ENCODE results near the gene RETREG1. TPM values are rescaled to one million over a fixed set of nuclear protein-coding genes. Genes with fewer than 3 reads are reported as not detected.
A peak's percentile ranks its signal among the peaks of the same experiment; 100 is the strongest.

Gene RETREG1
- total RNA-seq, 1 donor from 2014 or later, result 0.91 TPM

GRCh38 chr5:16508730-16509531, 107.9 kb downstream of the RETREG1 start:
- peak overlapping the region; percentile 64 for H3K27ac Mint-ChIP-seq (ENCODE audit: unreplicated experiment)

DNA sequence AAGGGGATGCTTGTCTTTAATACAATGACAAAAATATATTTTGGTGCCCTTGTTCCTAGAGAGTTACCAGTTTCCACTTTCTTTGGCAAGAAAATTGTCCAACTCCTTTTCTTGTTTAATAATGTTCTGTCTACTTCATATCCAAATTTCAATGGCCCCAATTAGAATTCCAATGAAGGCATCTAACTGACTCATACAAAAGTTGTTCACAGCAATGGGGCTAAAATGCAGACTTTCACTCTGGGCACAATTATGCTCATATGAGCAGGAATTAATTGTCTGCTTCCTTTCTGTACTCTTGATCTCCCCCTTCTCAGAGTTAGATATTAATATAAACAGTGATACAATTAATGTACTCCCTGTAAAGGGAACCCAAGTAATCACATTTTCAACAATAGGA, 109.1 kb downstream of the RETREG1 start:
- no peaks in the 10 kb centered on the region for H3K36me3 Mint-ChIP-seq (ENCODE audit: unreplicated experiment)
- peaks cover 30% of the 10 kb centered on the region for H3K4me1 Mint-ChIP-seq (ENCODE audit: unreplicated experiment)
- H3K4me3 Mint-ChIP-seq (ENCODE audit: unreplicated experiment), result no peak overlapping the region
- no peaks in the 10 kb centered on the region for H3K9me3 Mint-ChIP-seq (ENCODE audit: unreplicated experiment)
- TF ChIP-seq CTCF (IDR thresholded peaks at IDR 0.05), result no peak
- DNase-seq (ENCODE audit: extremely low spot score, unreplicated experiment), result no peak
- peaks cover 4% of the 10 kb centered on the region for H3K27me3 Mint-ChIP-seq (ENCODE audit: unreplicated experiment)
- no peak overlapping the region for H3K27ac Mint-ChIP-seq (ENCODE audit: unreplicated experiment)

More at GRCh38 chr5:16508730-16509531, 107.9 kb downstream of the RETREG1 start:
- H3K27me3 Mint-ChIP-seq (ENCODE audit: unreplicated experiment), result peaks cover 4% of the 10 kb centered on the region
- H3K9me3 Mint-ChIP-seq (ENCODE audit: unreplicated experiment), result no peaks in the 10 kb centered on the region
- H3K36me3 Mint-ChIP-seq (ENCODE audit: unreplicated experiment), result no peaks in the 10 kb centered on the region
- no peak overlapping the region for H3K4me3 Mint-ChIP-seq (ENCODE audit: unreplicated experiment)
- no peak for DNase-seq (ENCODE audit: extremely low spot score, unreplicated experiment)
- H3K4me1 Mint-ChIP-seq (ENCODE audit: unreplicated experiment), result peaks cover 26% of the 10 kb centered on the region
- no peak for TF ChIP-seq CTCF (IDR thresholded peaks at IDR 0.05)

DNA sequence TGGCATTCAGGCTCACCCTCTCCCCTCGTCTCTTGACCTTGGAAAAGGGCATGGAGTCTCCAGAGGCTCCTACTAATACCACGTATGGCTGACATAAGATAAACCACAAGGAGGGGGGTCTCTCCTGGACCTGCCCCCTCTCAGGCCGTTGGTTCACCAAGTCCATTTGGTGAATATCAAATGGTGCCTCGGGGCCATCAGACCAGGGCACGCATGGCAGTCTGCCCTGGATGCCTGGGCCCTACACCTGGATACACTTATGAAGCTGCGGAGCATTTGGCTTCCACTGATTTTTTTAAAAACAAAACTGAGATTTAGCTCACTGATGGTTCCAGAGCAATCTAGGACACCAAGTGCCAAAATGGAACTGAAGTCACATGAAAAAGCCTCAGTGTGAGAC, 110.9 kb downstream of the RETREG1 start:
- no peak for DNase-seq (ENCODE audit: extremely low spot score, unreplicated experiment)
- H3K9me3 Mint-ChIP-seq (ENCODE audit: unreplicated experiment), result no peaks in the 10 kb centered on the region
- TF ChIP-seq CTCF (IDR thresholded peaks at IDR 0.05), result no peak
- H3K27me3 Mint-ChIP-seq (ENCODE audit: unreplicated experiment), result peaks cover 4% of the 10 kb centered on the region
- no peak overlapping the region for H3K27ac Mint-ChIP-seq (ENCODE audit: unreplicated experiment)
- no peaks in the 10 kb centered on the region for H3K36me3 Mint-ChIP-seq (ENCODE audit: unreplicated experiment)
- H3K4me3 Mint-ChIP-seq (ENCODE audit: unreplicated experiment), result no peak overlapping the region
- peaks cover 37% of the 10 kb centered on the region for H3K4me1 Mint-ChIP-seq (ENCODE audit: unreplicated experiment)

- H3K36me3 Mint-ChIP-seq (ENCODE audit: unreplicated experiment), result no peaks in the 10 kb centered on the region
- peaks cover 2% of the 10 kb centered on the region for H3K27me3 Mint-ChIP-seq (ENCODE audit: unreplicated experiment)
- no peak for TF ChIP-seq CTCF (IDR thresholded peaks at IDR 0.05)
- peaks cover 37% of the 10 kb centered on the region for H3K4me1 Mint-ChIP-seq (ENCODE audit: unreplicated experiment)
- no peaks in the 10 kb centered on the region for H3K9me3 Mint-ChIP-seq (ENCODE audit: unreplicated experiment)
- no peak overlapping the region for H3K4me3 Mint-ChIP-seq (ENCODE audit: unreplicated experiment)
- no peak overlapping the region for H3K27ac Mint-ChIP-seq (ENCODE audit: unreplicated experiment)
- DNase-seq (ENCODE audit: extremely low spot score, unreplicated experiment), result no peak
Observed at GRCh38 chr5:16505140-16505891, 111.5 kb downstream of the RETREG1 start.

DNA sequence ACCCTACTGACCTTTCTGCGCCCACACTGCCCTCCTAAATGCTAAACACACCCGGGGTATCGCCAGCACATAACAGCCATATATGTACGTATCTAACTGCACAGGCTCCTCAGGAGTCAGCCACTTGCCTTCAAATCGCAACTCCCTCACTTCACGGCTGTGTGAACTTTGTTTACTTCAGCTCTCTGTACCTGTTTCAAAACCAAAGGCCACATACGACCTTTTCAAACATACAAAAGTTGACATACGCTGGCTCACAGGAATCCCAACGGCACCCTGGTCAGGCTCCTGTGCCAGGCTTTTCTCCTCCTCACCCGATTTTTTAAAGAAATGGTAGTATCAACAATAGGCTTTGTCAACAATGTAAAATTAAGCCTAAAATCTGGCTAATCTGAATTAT, 112.2 kb downstream of the RETREG1 start:
- H3K9me3 Mint-ChIP-seq (ENCODE audit: unreplicated experiment), result no peaks in the 10 kb centered on the region
- peaks cover under 1% of the 10 kb centered on the region for H3K27me3 Mint-ChIP-seq (ENCODE audit: unreplicated experiment)
- no peak for TF ChIP-seq CTCF (IDR thresholded peaks at IDR 0.05)
- H3K27ac Mint-ChIP-seq (ENCODE audit: unreplicated experiment), result no peak overlapping the region
- no peak for DNase-seq (ENCODE audit: extremely low spot score, unreplicated experiment)
- H3K4me3 Mint-ChIP-seq (ENCODE audit: unreplicated experiment), result no peak overlapping the region
- H3K36me3 Mint-ChIP-seq (ENCODE audit: unreplicated experiment), result no peaks in the 10 kb centered on the region
- peaks cover 36% of the 10 kb centered on the region for H3K4me1 Mint-ChIP-seq (ENCODE audit: unreplicated experiment)
